ENCODE results near the gene DNASE1. TPM values are rescaled to one million over a fixed set of nuclear protein-coding genes. Genes with fewer than 3 reads are reported as not detected.

DNASE1 gene
- total RNA-seq, 1 experiment from 2014 or later: 11.0 TPM

DNA sequence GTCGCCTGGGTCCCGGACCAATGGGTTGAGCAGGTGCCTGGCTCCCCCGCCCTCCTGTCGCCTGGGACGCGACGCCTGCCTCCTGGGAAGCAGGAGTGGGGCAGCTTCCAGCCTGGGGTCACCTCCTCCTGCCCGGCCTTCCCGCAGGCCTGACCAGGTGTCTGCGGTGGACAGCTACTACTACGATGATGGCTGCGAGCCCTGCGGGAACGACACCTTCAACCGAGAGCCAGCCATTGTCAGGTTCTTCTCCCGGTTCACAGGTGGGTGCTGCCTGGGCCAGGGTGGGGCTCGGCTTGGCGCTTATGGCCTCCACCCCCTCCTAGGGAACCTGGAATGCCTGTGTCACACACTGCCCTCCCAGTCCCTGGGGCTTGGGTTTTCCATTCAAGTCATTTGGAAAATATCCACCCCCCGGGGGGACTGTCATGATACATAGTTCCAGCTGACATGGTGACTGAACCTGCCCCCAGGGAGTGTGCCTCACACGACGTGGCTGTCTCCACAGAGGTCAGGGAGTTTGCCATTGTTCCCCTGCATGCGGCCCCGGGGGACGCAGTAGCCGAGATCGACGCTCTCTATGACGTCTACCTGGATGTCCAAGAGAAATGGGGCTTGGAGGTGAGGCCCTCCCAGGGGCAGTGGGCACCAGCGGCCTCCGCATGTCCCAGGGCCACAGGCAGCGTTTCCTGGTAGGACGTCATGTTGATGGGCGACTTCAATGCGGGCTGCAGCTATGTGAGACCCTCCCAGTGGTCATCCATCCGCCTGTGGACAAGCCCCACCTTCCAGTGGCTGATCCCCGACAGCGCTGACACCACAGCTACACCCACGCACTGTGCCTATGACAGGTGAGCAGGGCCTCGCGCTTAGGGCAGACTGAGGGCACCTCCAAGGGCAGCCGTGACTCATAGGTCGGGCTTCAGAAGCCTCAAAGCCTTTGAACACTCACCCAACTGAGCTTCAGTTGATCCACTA lies 2.3 kb downstream of the DNASE1 start:
- RAD21 ChIA-PET (ENCODE audit: low non-redundant PET in 1 of 2, low total read pairs in 2 of 2, uncharacterized antibody in 2 of 2, unreplicated experiment in 2 of 2): no interaction called here
- intact Hi-C loops (cut with micrococcal nuclease): no loop called here
- Histone ChIP-seq H3K79me2 (ENCODE audit: insufficient read depth, low read length) (no peaks in the 10 kb centered on the region; the same call in 1 of the 2 replicates), H3K9me2 (ENCODE audit: insufficient read depth) (no peaks in the 10 kb centered on the region), H3K9me3 (ENCODE audit: control insufficient read depth in 1 of 2, insufficient read depth in 1 of 2, low read depth in 1 of 2, low read length in 2 of 2) (no peaks in the 10 kb centered on the region), H3K27me3 (ENCODE audit: insufficient read depth, low read length) (no peaks in the 10 kb centered on the region), H4K20me1 (ENCODE audit: insufficient read depth) (0 out of 2 replicates have a peak, but pooled peaks cover 3% of the 10 kb centered on the region), H3K4me1 (ENCODE audit: control insufficient read depth in 1 of 2, insufficient read depth in 2 of 2, low read length in 2 of 2) (peaks cover 12 to 24% of the 10 kb centered on the region in 2 experiments; a peak in 3 of 4 replicates), H3K36me3 (ENCODE audit: control insufficient read depth in 1 of 2, insufficient read depth in 2 of 2, low read length in 2 of 2) (peaks cover 28 to 53% of the 10 kb centered on the region in 2 experiments), H3K27ac (ENCODE audit: low read depth, low read length) (no peak overlapping the region), H3K4me3 (replicated peaks in 1 of 2; ENCODE audit: low read depth in 1 of 2, low read length in 2 of 2) (no peak overlapping the region), H3K4me2 (ENCODE audit: low read length) (no peak overlapping the region), H2AFZ (ENCODE audit: low read depth, low read length, poor library complexity, severe bottlenecking) (no peak overlapping the region), H3K9ac (ENCODE audit: low read length) (no peak overlapping the region)
- ATAC-seq (peak; percentile 32; the same call in 1 of the 2 replicates), DNase-seq (ENCODE audit: low read depth, low spot score) (no peak)
- POLR2A ChIA-PET: no interaction called here
- TF ChIP-seq RAD21 (IDR thresholded peaks at IDR 0.05; ENCODE audit: low read depth): no peak
- TF ChIP-seq, protein P1, sequence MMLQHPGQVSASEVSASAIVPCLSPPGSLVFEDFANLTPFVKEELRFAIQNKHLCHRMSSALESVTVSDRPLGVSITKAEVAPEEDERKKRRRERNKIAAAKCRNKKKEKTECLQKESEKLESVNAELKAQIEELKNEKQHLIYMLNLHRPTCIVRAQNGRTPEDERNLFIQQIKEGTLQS (IDR thresholded peaks at IDR 0.05): no peak
- TF ChIP-seq TCF7L2 (IDR thresholded peaks at IDR 0.05; ENCODE audit: borderline replicate concordance, extremely low read depth, insufficient read depth, insufficient read length): peak; percentile 61
- no peak for TF ChIP-seq CTCF (IDR thresholded peaks at IDR 0.05 in 2 of 3, conservative IDR thresholded peaks at IDR 0.05 in 1 of 3; ENCODE audit: borderline replicate concordance in 1 of 3, insufficient read depth in 1 of 3, low read depth in 2 of 3, low read length in 2 of 3)
- TF ChIP-seq POLR2AphosphoS5 (IDR thresholded peaks at IDR 0.05; ENCODE audit: low read depth, low read length): no peak
- TF ChIP-seq EGR1 (IDR thresholded peaks at IDR 0.05; ENCODE audit: low read depth): peak; percentile 52
- BruUV-seq (replicated peaks): no TSS peak
- CTCF ChIA-PET: no interaction called here

All from HCT116 (cell line).